Measurements from ENCODE around the gene ZNF627. TPM values are rescaled to one million over a fixed set of nuclear protein-coding genes. Genes with fewer than 3 reads are reported as not detected.
"Not testable (repeated sequence)": the region's sequence is repeated elsewhere in the genome, so short reads cannot be mapped to it uniquely, and the experiment has no call there.

ZNF627 gene
- polyA plus RNA-seq (ENCODE audit: insufficient read length), result 11.0 TPM

- DNase-seq, result peak; percentile 97
Observed at GRCh38 chr19:11597202-11598102, at the start of gene ZNF627. Gene ZNF627 (plus strand): TSS chr19:11597483. CDS start chr19:11597628, 145 bp downstream.

GRCh38 chr19:11547929-11548700 lies 49.2 kb upstream of the ZNF627 start:
- no peak for DNase-seq

GRCh38 chr19:11549386-11549953 lies 47.8 kb upstream of the ZNF627 start:
- DNase-seq, result no peak

- no peak for DNase-seq
Observed at GRCh38 chr19:11550265-11550664, 47.0 kb upstream of the ZNF627 start.

GRCh38 chr19:11551603-11552235 lies 45.6 kb upstream of the ZNF627 start:
- no peak for DNase-seq

- DNase-seq, result no peak
Observed at GRCh38 chr19:11552666-11553372, 44.5 kb upstream of the ZNF627 start.

- DNase-seq, result no peak
Observed at GRCh38 chr19:11554160-11554559, 43.1 kb upstream of the ZNF627 start.

- DNase-seq, result no peak
Observed at GRCh38 chr19:11555246-11555645, 42.0 kb upstream of the ZNF627 start.

GRCh38 chr19:11556634-11557420 lies 40.5 kb upstream of the ZNF627 start:
- no peak for DNase-seq

GRCh38 chr19:11558881-11559828 lies 38.1 kb upstream of the ZNF627 start, which contains the start of gene ELOF1:
Gene ELOF1 (minus strand): TSS chr19:11559230. CDS start chr19:11554347, 4,883 bp downstream.
- peak; percentile 99 for DNase-seq

GRCh38 chr19:11560404-11561051 lies 36.8 kb upstream of the ZNF627 start:
- no peak for DNase-seq

GRCh38 chr19:11563532-11563931 lies 33.8 kb upstream of the ZNF627 start:
- no peak for DNase-seq

- not testable (repeated sequence) for DNase-seq
Observed at GRCh38 chr19:11564082-11564807, 33.0 kb upstream of the ZNF627 start.

- DNase-seq, result not testable (repeated sequence)
Observed at GRCh38 chr19:11565649-11565980, 31.7 kb upstream of the ZNF627 start.

GRCh38 chr19:11566164-11566563 lies 31.1 kb upstream of the ZNF627 start:
- no peak for DNase-seq

- no peak for DNase-seq
Observed at GRCh38 chr19:11570039-11570462, 27.2 kb upstream of the ZNF627 start.

- not testable (repeated sequence) for DNase-seq
Observed at GRCh38 chr19:11573354-11573753, 23.9 kb upstream of the ZNF627 start.

GRCh38 chr19:11573763-11574162 lies 23.5 kb upstream of the ZNF627 start:
- DNase-seq, result not testable (repeated sequence)

- no peak for DNase-seq
Observed at GRCh38 chr19:11574689-11575088, 22.6 kb upstream of the ZNF627 start.
